PC-3 (cell line): Measurements from ENCODE around the gene CDH22. TPM values are rescaled to one million over a fixed set of nuclear protein-coding genes. Genes with fewer than 3 reads are reported as not detected.

Source experiments
- ATAC-seq: fragments of 200-7000 bp; cut with Tn5 transposase; 2 replicates; pipeline ENCODE4 v1.9.1; 2020; ENCODE audit warnings: mild to moderate bottlenecking, moderate library complexity
- BruUV-seq: library from RNA; stranded (reverse); fragments of 400-500 nt; replicated peaks from 2 replicates; lab custom pipeline; 2021; lab: Mats Ljungman, UMichigan
- CTCF ChIA-PET: fragments of 300-600 bp; sonication (Branson Sonifier 250); formaldehyde crosslinking; loops from one replicate; lab custom pipeline; 2022; ENCODE audit warnings: antibody characterized with exemption; lab: Charles Lee
- POLR2A ChIA-PET: fragments of 300-600 bp; sonication (Branson Sonifier 250); formaldehyde crosslinking; loops from one replicate; lab custom pipeline; 2022; ENCODE audit warnings: antibody characterized with exemption; ENCODE audit not compliant: unreplicated experiment; lab: Charles Lee
- DNase-seq: peaks from one replicate; pipeline ENCODE4 v3.0.0-alpha.2; 2015
- H2AFZ ChIP-seq: fragments of 300-600 bp; sonication (generic); 2 replicates; pipeline ENCODE4 v1.6.0; 2016; ENCODE audit warnings: antibody characterized with exemption, low read length
- H3F3A ChIP-seq: fragments of 300-600 bp; sonication (generic); one replicate; pipeline ENCODE4 v1.6.0; 2017; ENCODE audit warnings: antibody characterized with exemption, low read length, control low read depth, mild to moderate bottlenecking; ENCODE audit not compliant: unreplicated experiment
- H3K27ac ChIP-seq: fragments of 300-600 bp; sonication (generic); 2 replicates; pipeline ENCODE4 v1.5.1; 2016; ENCODE audit warnings: mild to moderate bottlenecking, low read length
- H3K27me3 ChIP-seq: fragments of 300-600 bp; sonication (generic); 2 replicates; pipeline ENCODE4 v1.6.1; 2016; ENCODE audit warnings: low read length, mixed read lengths
- H3K36me3 ChIP-seq: fragments of 300-600 bp; sonication (generic); 2 replicates; pipeline ENCODE4 v1.6.1; 2016; ENCODE audit warnings: low read depth, mixed run types, low read length, mixed read lengths
- H3K4me1 ChIP-seq: fragments of 300-600 bp; sonication (generic); 2 replicates; pipeline ENCODE4 v1.5.1; 2016; ENCODE audit warnings: low read length; ENCODE audit not compliant: insufficient read depth
- H3K4me2 ChIP-seq: fragments of 300-600 bp; sonication (generic); 2 replicates; pipeline ENCODE4 v1.6.0; 2016; ENCODE audit warnings: low read length
- H3K4me3 ChIP-seq: fragments of 300-600 bp; sonication (generic); 2 replicates; pipeline ENCODE4 v1.5.1; 2016; ENCODE audit warnings: mild to moderate bottlenecking, low read length, mixed read lengths
- H3K79me2 ChIP-seq: fragments of 300-600 bp; sonication (generic); 2 replicates; pipeline ENCODE4 v1.6.1; 2017; ENCODE audit warnings: low read length, mixed read lengths
- H3K9ac ChIP-seq: fragments of 300-600 bp; sonication (generic); 2 replicates; pipeline ENCODE4 v1.6.0; 2016; ENCODE audit warnings: mild to moderate bottlenecking, low read length
- H3K9me2 ChIP-seq: fragments of 300-600 bp; sonication (generic); replicated peaks from 2 replicates; pipeline ENCODE4 v1.6.1; 2016; ENCODE audit warnings: mixed run types, low read length, mixed read lengths
- H3K9me3 ChIP-seq: fragments of 300-600 bp; sonication (generic); 2 replicates; pipeline ENCODE4 v1.6.1; 2016; ENCODE audit warnings: low read length, mixed read lengths
- H4K20me1 ChIP-seq: fragments of 300-600 bp; sonication (generic); 2 replicates; pipeline ENCODE4 v1.6.1; 2016; ENCODE audit warnings: low read length, mixed read lengths
- EZH2 ChIP-seq: fragments of 300-600 bp; sonication (generic); IDR thresholded peaks from one replicate; pipeline ENCODE4 v1.6.1; 2017; ENCODE audit warnings: antibody characterized with exemption, mild to moderate bottlenecking, low read length; ENCODE audit not compliant: unreplicated experiment
- EZH2phosphoT487 ChIP-seq: fragments of 300-600 bp; sonication (generic); IDR thresholded peaks from 2 replicates; pipeline ENCODE4 v1.6.1; 2018; ENCODE audit warnings: mild to moderate bottlenecking, antibody characterized with exemption, low read length, borderline replicate concordance
- intact Hi-C: fragments of 100-400 bp; cut with micrococcal nuclease; formaldehyde crosslinking; loops from 2 replicates; pipeline ENCODE4 v1.9.0; 2023
- total RNA-seq: library from RNA; depleted of rRNA; stranded (reverse); fragments of >200 nt; gene quantifications from 2 replicates; pipeline ENCODE4 v1.2.3, GENCODE V29; 2014
- TF ChIP-seq, protein P1 (sequence below): fragments of 300-600 bp; sonication (generic); conservative IDR thresholded peaks from 2 replicates; pipeline ENCODE4 v1.5.1; 2017; ENCODE audit warnings: antibody characterized with exemption, low read depth, mild to moderate bottlenecking, low read length

Gene CDH22
- total RNA-seq, 1 experiment from 2014 or later: not detected

DNA sequence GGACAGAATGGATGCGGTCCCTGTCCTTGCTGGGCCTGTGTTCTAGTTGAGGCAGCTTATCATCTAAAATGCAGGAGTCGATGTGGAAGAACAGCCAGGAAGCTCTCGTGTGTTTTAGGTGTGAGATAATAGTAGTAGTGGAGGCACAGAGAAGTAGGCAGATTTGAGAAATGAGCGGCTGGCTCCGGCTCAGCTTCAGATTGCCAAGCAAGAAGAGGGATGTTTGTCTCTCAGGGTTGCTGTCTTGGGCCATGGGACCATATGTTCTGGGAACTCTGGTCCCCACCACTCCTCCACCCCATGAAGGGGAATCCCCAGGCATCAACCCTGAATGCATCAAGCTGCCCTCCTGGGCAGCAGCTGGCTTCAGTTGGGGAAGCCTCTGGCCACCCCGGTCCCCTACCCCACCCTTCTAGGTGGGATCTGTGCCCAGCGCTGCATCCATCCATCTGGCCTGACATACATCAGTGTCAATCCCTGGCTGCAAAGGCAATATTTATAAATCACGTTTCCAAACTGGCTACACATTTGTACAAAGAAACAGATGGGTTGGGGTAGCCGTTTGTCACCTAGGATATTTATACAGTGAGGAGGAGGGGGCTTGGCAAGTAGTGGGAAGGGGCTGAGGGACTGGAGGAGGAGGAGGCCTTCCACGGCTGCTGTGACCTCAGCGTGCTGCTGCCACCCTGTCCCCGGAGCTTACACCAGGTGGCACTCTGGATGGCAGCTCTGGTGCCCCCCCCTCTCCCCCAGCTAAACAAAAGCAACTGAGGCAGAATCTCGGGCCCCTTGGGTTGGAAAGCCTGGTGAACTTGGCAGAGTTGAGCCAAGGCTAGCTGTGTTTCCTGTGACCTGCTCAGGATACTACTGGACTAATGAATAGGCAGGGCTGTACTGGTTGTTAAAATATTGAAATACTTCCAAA lies 125.8 kb downstream of the CDH22 start:
- H3K27me3 ChIP-seq: peaks cover 28% of the 10 kb centered on the region

DNA sequence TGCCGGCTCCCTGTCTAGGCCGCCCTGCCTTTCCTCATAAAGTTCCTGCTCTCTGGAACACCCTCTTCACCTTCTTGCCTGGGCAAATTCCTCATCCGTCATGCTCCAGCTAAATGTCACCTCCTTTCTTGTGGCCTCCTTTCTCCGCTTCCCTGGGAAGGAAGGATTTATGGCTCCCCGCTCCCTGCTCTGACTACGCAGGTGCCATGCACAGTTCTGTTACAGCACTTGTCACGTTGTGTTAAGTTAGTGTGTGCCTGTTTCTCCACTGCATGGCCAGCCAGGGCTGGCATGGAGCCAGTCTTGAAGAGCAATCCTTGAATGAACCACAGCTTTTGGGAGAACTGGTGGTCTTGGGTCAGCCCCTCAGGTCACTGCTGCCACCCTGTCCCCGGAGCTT lies 128.4 kb downstream of the CDH22 start:
- H3K4me2 ChIP-seq: no peak overlapping the region
- H3F3A ChIP-seq: no peaks in the 10 kb centered on the region
- H3K4me3 ChIP-seq: no peak overlapping the region
- ATAC-seq (no peak), DNase-seq (no peak)
- peaks cover 53% of the 10 kb centered on the region for H3K27me3 ChIP-seq
- no TSS peak for BruUV-seq
- no peak overlapping the region for H3K9ac ChIP-seq
- ChIA-PET POLR2A (no interaction called here), CTCF (no interaction called here)
- no peaks in the 10 kb centered on the region for H3K79me2 ChIP-seq
- H3K36me3 ChIP-seq: no peaks in the 10 kb centered on the region
- no peak overlapping the region for H3K27ac ChIP-seq
- intact Hi-C loops: loop anchor here (10.0 kb wide), 1 partner anchor 155 kb away; the partner anchor contains the start of gene SLC12A5
- H4K20me1 ChIP-seq: no peaks in the 10 kb centered on the region
- no peak for TF ChIP-seq EZH2
- TF ChIP-seq EZH2phosphoT487: no peak
- TF ChIP-seq, protein P1, sequence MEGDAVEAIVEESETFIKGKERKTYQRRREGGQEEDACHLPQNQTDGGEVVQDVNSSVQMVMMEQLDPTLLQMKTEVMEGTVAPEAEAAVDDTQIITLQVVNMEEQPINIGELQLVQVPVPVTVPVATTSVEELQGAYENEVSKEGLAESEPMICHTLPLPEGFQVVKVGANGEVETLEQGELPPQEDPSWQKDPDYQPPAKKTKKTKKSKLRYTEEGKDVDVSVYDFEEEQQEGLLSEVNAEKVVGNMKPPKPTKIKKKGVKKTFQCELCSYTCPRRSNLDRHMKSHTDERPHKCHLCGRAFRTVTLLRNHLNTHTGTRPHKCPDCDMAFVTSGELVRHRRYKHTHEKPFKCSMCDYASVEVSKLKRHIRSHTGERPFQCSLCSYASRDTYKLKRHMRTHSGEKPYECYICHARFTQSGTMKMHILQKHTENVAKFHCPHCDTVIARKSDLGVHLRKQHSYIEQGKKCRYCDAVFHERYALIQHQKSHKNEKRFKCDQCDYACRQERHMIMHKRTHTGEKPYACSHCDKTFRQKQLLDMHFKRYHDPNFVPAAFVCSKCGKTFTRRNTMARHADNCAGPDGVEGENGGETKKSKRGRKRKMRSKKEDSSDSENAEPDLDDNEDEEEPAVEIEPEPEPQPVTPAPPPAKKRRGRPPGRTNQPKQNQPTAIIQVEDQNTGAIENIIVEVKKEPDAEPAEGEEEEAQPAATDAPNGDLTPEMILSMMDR: no peak
- no peak overlapping the region for H2AFZ ChIP-seq
- no peaks in the 10 kb centered on the region for H3K4me1 ChIP-seq
- H3K9me2 ChIP-seq: no peaks in the 10 kb centered on the region
- no peaks in the 10 kb centered on the region for H3K9me3 ChIP-seq

More for the DNA sequence above, 125.8 kb downstream of the CDH22 start:
- no peak for ATAC-seq
- Histone ChIP-seq H3K9ac (no peak overlapping the region), H3K27ac (no peak overlapping the region), H3K36me3 (no peaks in the 10 kb centered on the region), H3F3A (no peaks in the 10 kb centered on the region), H3K9me3 (no peaks in the 10 kb centered on the region), H3K79me2 (no peaks in the 10 kb centered on the region), H3K4me2 (no peak overlapping the region), H4K20me1 (no peaks in the 10 kb centered on the region), H3K9me2 (no peaks in the 10 kb centered on the region), H3K4me1 (no peaks in the 10 kb centered on the region), H2AFZ (no peak overlapping the region), H3K4me3 (no peak overlapping the region)
- DNase-seq: no peak
- TF ChIP-seq EZH2phosphoT487 (no peak), EZH2 (no peak)
- TF ChIP-seq, protein P1: 0 out of 2 replicates have a peak, but pooled peaks have one; percentile 12
- ChIA-PET CTCF (interaction anchor here (0.6 kb wide), 2 partner anchors 54 to 122 kb away, joined by 3 to 15 read pairs; no protein-coding TSS in a partner anchor), POLR2A (no interaction called here)
- intact Hi-C loops: no loop called here
- no TSS peak for BruUV-seq

GRCh38 chr20:46178891-46179290 lies 129.4 kb downstream of the CDH22 start:
- BruUV-seq: no TSS peak
- no peak for DNase-seq
- Histone ChIP-seq H3K4me1 (no peaks in the 10 kb centered on the region), H3K27me3 (peaks cover 60% of the 10 kb centered on the region), H3K4me2 (no peak overlapping the region), H3F3A (no peaks in the 10 kb centered on the region), H2AFZ (no peak overlapping the region), H3K79me2 (no peaks in the 10 kb centered on the region), H3K9me2 (no peaks in the 10 kb centered on the region), H3K27ac (no peak overlapping the region), H4K20me1 (no peaks in the 10 kb centered on the region), H3K4me3 (no peak overlapping the region), H3K9ac (no peak overlapping the region), H3K36me3 (no peaks in the 10 kb centered on the region), H3K9me3 (no peaks in the 10 kb centered on the region)
- intact Hi-C loops: loop anchor here (10.0 kb wide), 1 partner anchor 154 kb away; the partner anchor contains the start of gene SLC12A5
- TF ChIP-seq EZH2phosphoT487 (no peak), EZH2 (no peak)
- TF ChIP-seq, protein P1: no peak
- ChIA-PET POLR2A (no interaction called here), CTCF (no interaction called here)
- no peak for ATAC-seq
